ENCODE measurements around the gene ANKH. TPM values are rescaled to one million over a fixed set of nuclear protein-coding genes. Genes with fewer than 3 reads are reported as not detected.

Gene ANKH
- total RNA-seq, 2 donors from 2014 or later = 93.8 to 94.1 TPM

- DNase-seq (ENCODE audit: low spot score) = no peak
- intact Hi-C loops (cut with DNase I) = no loop called here
These were observed 203.8 kb downstream of the ANKH start for GRCh38 chr5:14667770-14668169.

GRCh38 chr5:14667290-14667689 lies 204.3 kb downstream of the ANKH start:
- intact Hi-C loops (cut with DNase I) = no loop called here
- no peak for DNase-seq (ENCODE audit: low spot score)

DNA sequence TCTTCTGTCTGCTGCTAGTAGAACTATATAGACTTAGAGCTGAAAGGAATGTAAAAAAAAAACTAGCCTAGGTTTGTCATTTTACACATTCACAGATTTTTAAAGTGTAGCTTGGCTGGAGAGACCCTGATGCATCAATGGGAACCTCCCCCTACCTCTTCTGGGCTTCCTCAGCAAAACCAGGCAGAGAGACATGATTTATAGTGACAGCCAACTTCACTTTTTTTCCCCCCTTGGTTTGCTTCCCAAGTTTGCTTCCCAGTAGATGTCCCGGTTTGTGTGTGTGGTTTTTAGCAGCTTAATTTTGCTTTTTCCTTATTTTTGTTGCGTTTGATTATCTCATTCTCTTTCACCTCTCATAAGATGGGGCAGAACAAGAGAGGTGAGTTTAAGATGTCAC lies 205.2 kb downstream of the ANKH start:
- intact Hi-C loops (cut with DNase I) = no loop called here
- no peak for DNase-seq (ENCODE audit: low spot score)

- intact Hi-C loops (cut with DNase I) = no loop called here
- DNase-seq (ENCODE audit: low spot score) = no peak
These were observed 205.6 kb downstream of the ANKH start for GRCh38 chr5:14665949-14666348.

- DNase-seq (ENCODE audit: low spot score) = no peak
- intact Hi-C loops (cut with DNase I) = no loop called here
These were observed 206.3 kb downstream of the ANKH start for GRCh38 chr5:14665101-14665822.

DNA sequence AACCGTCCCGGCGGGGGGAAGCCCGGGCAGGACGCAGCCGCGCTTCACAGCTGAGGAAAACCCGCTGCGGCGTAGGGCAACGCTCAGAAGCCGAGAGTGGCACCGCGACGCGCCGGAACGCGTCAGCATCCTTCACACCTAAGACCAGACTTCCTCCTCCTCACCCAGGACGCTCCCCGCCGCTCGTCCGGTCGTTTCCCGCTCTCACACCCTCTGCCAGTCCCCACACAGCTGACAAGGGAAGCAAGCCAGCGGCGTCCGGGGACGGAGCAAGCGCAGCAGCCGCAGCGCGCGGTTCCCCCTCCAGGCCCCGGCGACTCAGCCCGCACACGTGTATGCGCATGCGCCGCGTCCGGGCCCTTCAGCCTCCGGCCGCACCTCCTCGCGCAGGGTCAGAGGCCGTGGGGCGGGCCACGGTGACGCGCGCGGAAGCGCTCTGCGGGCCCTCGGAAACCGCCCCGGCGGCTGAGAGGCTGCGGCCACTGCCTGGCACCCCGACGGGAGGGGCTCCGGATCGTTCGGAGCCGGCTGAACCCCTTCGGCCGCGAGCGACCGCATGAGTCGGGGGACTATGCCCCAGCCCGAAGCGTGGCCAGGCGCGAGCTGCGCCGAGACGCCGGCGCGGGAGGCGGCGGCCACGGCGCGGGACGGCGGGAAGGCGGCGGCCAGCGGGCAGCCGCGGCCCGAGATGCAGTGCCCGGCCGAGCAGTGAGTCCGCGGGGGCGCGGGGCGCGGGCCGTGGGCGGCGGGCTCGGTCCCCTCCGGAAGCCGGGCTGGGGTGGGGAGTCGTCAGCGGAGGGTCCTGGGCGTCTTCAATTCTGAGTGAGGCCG lies 207.1 kb downstream of the ANKH start, which contains the start of gene OTULIN:
Gene OTULIN (plus strand): TSS at position 449 of the 831 bp plus-strand sequence. CDS start 108 bp downstream, at position 557.
- intact Hi-C loops (cut with DNase I) = no loop called here
- DNase-seq (ENCODE audit: low spot score) = peak; percentile 97

DNA sequence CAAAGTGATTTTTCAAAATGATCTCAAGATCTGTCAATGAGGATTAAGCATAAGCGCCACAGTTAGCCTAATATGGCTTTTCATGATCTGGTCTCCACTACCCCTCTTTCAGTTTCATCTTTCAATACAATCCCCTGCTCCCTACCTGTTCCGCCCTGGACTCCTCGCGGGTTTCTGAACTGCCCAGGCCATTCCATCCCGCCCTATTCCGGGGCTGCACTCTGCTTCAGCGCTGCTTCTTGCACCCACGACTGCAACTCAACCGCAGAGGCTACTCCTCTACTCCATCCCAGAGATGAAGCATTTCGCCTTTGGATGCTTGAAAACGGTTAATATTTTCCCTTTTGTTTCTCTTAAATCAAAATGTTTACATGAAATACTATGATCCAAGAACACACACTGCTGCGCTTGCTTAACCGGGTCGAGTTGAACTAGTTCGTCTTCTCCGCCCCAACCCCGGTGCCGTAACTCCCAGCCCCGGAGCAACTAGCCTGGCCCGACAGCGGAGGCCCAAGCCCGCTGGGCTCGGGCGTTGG lies 207.8 kb downstream of the ANKH start:
- intact Hi-C loops (cut with DNase I) = no loop called here
- DNase-seq (ENCODE audit: low spot score) = no peak

DNA sequence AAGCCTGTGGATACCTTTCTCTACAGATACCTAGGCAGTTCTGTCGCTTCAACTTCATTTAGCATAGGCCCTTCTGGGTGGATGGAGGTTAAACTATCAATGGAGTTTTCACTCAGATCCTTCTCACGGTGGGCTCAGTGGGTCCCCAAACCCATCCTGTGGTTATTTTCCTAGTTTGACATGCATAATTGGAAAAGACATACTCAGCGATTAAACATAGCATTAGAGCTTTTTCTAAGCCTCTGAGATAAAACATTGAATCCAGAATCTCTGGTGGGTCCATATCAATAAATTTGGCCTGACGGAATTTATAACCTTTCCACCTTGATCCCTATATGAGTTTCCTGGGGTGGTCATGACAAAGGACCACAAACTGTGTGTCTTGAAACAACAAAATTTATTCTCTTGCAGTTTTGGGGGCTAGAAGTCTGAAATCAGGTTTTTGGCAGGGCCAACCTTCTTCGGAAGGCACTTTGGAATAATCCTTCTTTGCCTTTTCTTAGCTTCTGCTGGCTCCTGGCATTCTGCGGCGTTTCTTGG lies 208.8 kb downstream of the ANKH start:
- intact Hi-C loops (cut with DNase I) = no loop called here
- DNase-seq (ENCODE audit: low spot score) = no peak

DNA sequence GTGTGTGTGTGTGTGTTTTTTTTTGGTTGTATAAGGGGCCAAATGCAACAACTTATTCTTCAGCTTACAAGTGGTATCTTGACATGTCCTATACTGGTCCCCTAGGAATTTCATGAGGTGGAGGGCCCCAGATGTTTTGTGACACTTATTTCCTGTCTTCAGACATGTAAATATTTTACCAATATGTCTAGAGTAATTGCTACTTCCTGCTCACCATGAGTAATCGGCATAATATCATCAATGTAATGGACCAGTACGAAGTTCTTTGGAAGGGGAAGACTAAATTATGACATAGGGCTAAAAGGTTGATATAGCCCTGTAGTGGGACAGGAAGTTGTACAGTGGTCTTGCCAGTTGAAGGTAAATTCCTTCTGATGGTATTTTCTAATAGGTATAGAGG lies 210.7 kb downstream of the ANKH start:
- no peak for DNase-seq (ENCODE audit: low spot score)
- intact Hi-C loops (cut with DNase I) = no loop called here

DNA sequence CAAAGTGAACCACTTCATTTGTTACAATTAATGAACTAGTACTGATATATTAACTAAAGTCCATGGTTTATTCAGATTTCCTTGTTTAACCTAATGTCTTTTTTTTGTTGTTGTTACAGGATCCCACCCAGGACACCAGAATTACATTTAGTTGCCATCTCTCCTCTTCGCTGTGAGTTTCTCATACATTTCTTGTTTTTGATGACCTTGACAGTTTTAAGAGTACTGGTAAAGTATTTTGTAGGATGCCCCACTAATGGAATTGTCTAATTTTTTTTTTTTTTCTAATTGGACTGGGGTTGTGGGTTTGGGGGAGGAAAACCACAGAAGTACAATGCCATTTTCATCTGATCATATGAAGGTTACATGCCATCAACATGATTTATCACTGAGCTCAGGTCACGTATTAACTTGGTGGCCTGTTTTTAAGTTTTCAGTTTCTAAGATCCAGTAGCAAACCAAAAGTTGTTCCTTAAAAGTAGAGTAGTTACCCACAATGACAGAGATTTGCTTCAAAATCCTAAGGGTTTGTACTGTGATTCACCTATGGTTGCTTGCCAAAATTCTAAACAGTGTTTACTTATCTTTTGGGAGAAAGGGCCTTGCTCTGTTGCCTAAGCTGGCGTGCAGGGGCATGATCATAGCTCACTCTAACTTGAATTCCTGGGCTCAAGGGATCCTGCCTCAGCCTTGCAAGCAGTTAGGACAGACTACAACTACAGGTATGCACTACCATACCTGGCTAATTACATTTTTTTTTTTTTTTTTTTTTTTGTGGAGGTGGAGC lies 211.6 kb downstream of the ANKH start:
- DNase-seq (ENCODE audit: low spot score) = no peak
- intact Hi-C loops (cut with DNase I) = loop anchor here in 1 of 2 donors (10.0 kb wide), 1 partner anchor 675 kb away; no protein-coding TSS in a partner anchor

DNA sequence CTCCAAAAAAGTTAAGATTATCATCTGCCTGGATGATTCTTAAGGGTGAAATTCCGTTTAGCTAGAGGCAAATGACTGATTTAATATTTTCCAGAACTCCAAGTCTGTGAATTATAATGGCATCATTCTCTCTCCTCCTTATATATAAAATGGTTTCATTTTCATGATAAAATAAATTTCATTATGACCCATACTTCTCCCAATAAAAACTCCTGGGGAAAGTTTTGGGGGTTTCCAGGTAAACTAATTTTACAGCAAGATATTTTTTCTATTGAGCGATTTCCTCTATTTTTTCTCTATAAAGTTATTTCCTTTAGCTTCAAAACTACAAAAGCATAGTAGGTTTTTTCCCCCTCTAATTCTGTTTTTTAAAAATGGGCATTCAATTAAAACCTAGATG lies 214.7 kb downstream of the ANKH start:
- DNase-seq (ENCODE audit: low spot score) = no peak
- intact Hi-C loops (cut with DNase I) = loop anchor here in 1 of 2 donors (10.0 kb wide), 1 partner anchor 672 kb away; no protein-coding TSS in a partner anchor

DNA sequence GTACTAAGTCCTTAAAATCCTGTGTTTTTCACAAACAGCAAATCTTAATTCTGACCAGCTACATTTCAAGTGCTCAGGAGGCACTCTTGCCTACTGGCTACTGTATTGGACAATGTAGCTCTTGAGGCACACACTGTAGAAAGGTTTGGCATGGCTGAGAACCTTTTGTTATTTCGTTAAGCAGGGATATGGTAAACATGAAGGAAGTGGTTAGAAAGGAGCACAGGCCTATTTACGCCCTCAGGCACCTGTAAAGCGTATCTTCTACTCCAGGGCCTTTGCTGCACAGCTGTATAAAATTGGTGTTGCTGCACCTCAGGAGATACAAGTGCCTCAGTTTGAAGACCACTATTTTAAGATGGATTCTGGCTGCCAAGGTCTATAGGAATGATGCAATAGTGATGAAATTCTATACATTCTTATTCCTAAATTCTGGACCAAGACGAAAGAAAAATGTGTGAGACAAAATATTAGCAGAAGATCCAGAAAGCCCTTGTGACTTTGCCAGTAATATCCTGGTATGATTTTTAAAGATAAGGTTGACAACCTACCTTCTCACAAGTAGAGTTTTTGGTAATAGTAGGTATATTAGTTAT lies 216.3 kb downstream of the ANKH start:
- intact Hi-C loops (cut with DNase I) = loop anchor here in 1 of 2 donors (10.0 kb wide), 1 partner anchor 670 kb away; no protein-coding TSS in a partner anchor
- DNase-seq (ENCODE audit: low spot score) = no peak

Small RNA genes within 50 kb of the gene (microRNA-seq; reads per million reads assigned to microRNA genes)
- 0 reads per million in 2 donors for gene MIR4637 (ENCODE audit: borderline microRNAs expressed in 2 of 2)

Other genes starting within 250 kb of the ANKH start
- gene OTULIN, start 207.1 kb downstream of the ANKH start, total RNA-seq = 10 to 100 TPM; 24.6 to 26.9 TPM